ENCODE measurements around the gene STAMBPL1. TPM values are rescaled to one million over a fixed set of nuclear protein-coding genes. Genes with fewer than 3 reads are reported as not detected.

The STAMBPL1 gene
- total RNA-seq, 1 donor from 2014 or later: 2.6 TPM

- Histone ChIP-seq H3K4me3 (ENCODE audit: low read depth, low read length) (no peak overlapping the region), H3K27me3 (ENCODE audit: control insufficient read depth, insufficient read depth, low read length) (no peaks in the 10 kb centered on the region), H3K36me3 (ENCODE audit: control insufficient read depth, insufficient read depth, low read length) (no peaks in the 10 kb centered on the region)
- FAIRE-seq: no peak
- TF ChIP-seq CTCF (IDR thresholded peaks at IDR 0.05; ENCODE audit: insufficient read depth, low read length, severe bottlenecking): no peak
- peak; percentile 96 for DNase-seq (ENCODE audit: low read depth)
Measured at GRCh38 chr10:88858491-88858890, 21.6 kb upstream of the STAMBPL1 start.

GRCh38 chr10:88861036-88861435 is 19.0 kb upstream of the STAMBPL1 start:
- no peaks in the 10 kb centered on the region for H3K36me3 ChIP-seq (ENCODE audit: control insufficient read depth, insufficient read depth, low read length)
- FAIRE-seq (no peak), DNase-seq (ENCODE audit: low read depth) (no peak)
- H3K4me3 ChIP-seq (ENCODE audit: low read depth, low read length): no peak overlapping the region
- TF ChIP-seq CTCF (IDR thresholded peaks at IDR 0.05; ENCODE audit: insufficient read depth, low read length, severe bottlenecking): no peak
- no peaks in the 10 kb centered on the region for H3K27me3 ChIP-seq (ENCODE audit: control insufficient read depth, insufficient read depth, low read length)

- no peak overlapping the region for H3K4me3 ChIP-seq (ENCODE audit: low read depth, low read length)
- no peaks in the 10 kb centered on the region for H3K27me3 ChIP-seq (ENCODE audit: control insufficient read depth, insufficient read depth, low read length)
- no peak for FAIRE-seq
- DNase-seq (ENCODE audit: low read depth): peak; percentile 64
- no peaks in the 10 kb centered on the region for H3K36me3 ChIP-seq (ENCODE audit: control insufficient read depth, insufficient read depth, low read length)
- peak; percentile 39 for TF ChIP-seq CTCF (IDR thresholded peaks at IDR 0.05; ENCODE audit: insufficient read depth, low read length, severe bottlenecking)
Measured at GRCh38 chr10:88865281-88865876, 14.7 kb upstream of the STAMBPL1 start.

GRCh38 chr10:88866454-88866853 is 13.6 kb upstream of the STAMBPL1 start:
- FAIRE-seq (peak; percentile 97), DNase-seq (ENCODE audit: low read depth) (peak; percentile 58)
- Histone ChIP-seq H3K36me3 (ENCODE audit: control insufficient read depth, insufficient read depth, low read length) (no peaks in the 10 kb centered on the region), H3K27me3 (ENCODE audit: control insufficient read depth, insufficient read depth, low read length) (no peaks in the 10 kb centered on the region), H3K4me3 (ENCODE audit: low read depth, low read length) (no peak overlapping the region)
- no peak for TF ChIP-seq CTCF (IDR thresholded peaks at IDR 0.05; ENCODE audit: insufficient read depth, low read length, severe bottlenecking)

- TF ChIP-seq CTCF (IDR thresholded peaks at IDR 0.05; ENCODE audit: insufficient read depth, low read length, severe bottlenecking): no peak
- no peak overlapping the region for H3K4me3 ChIP-seq (ENCODE audit: low read depth, low read length)
- FAIRE-seq: no peak
- H3K27me3 ChIP-seq (ENCODE audit: control insufficient read depth, insufficient read depth, low read length): no peaks in the 10 kb centered on the region
- DNase-seq (ENCODE audit: low read depth): no peak
- no peaks in the 10 kb centered on the region for H3K36me3 ChIP-seq (ENCODE audit: control insufficient read depth, insufficient read depth, low read length)
Measured at GRCh38 chr10:88870089-88870488, 10.0 kb upstream of the STAMBPL1 start.

GRCh38 chr10:88873757-88874156 is 6.3 kb upstream of the STAMBPL1 start:
- Histone ChIP-seq H3K27me3 (ENCODE audit: control insufficient read depth, insufficient read depth, low read length) (no peaks in the 10 kb centered on the region), H3K36me3 (ENCODE audit: control insufficient read depth, insufficient read depth, low read length) (no peaks in the 10 kb centered on the region), H3K4me3 (ENCODE audit: low read depth, low read length) (no peak overlapping the region)
- FAIRE-seq (no peak), DNase-seq (ENCODE audit: low read depth) (no peak)
- no peak for TF ChIP-seq CTCF (IDR thresholded peaks at IDR 0.05; ENCODE audit: insufficient read depth, low read length, severe bottlenecking)

Measured in bronchial epithelial cell (primary cell).